ENCODE measurements around the gene RHBDD1. TPM values are rescaled to one million over a fixed set of nuclear protein-coding genes. Genes with fewer than 3 reads are reported as not detected.

The RHBDD1 gene
- total RNA-seq, 2 experiments from 2014 or later, result 43.8 to 47.1 TPM

DNA sequence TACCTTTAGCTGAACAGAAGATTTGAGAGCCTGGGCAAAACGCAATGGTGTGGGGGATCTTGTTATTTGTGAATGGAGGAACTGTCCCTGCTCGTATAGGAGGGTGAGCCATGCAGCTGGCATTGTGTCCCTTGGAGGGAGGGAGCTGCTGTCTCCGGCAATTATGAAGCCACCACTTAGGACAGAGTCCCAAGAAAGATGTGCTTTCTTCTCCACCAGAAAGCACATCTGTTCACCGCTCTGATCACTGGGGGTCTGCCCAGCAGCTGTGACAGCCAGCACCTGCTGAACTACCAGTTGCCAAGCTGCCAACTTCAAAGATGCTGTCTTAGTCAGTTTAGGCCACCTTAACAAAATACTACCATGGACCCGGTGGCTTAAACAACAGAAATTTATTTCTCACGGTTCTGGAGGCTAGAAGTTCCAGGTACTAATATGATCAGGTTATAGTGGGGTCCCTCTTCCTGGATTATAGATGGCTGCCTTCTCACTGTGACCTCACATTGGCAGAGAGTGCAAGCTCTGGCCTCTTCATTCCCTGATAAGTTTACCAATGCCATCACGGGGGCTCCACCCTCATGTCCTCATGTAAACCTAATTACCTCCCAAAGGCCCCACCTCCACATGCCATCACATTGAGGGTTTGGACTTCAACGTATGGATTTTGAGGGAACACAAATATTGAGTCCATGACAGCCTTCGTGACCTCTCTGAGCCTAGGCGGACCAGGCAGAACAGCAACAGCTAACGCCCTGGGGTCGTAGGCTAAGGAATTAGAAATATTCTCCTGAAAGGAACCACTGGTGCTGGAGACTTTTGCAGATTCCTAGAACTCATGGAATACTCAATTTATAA, 148.3 kb downstream of the RHBDD1 start:
- Histone ChIP-seq H3K9me3 (ENCODE audit: control insufficient read depth in 1 of 2, insufficient read depth in 1 of 2, low read length in 2 of 2) (no peaks in the 10 kb centered on the region), H3K27me3 (ENCODE audit: control insufficient read depth in 1 of 2, insufficient read depth in 2 of 2, low read length in 2 of 2) (no peaks in the 10 kb centered on the region), H3K36me3 (ENCODE audit: insufficient read depth, low read length) (no peaks in the 10 kb centered on the region), H3K4me1 (ENCODE audit: insufficient read depth, low read length) (peaks cover 9% of the 10 kb centered on the region), H3K4me3 (ENCODE audit: low read length) (no peak overlapping the region), H3K27ac (ENCODE audit: low read depth in 1 of 2, low read length in 2 of 2) (no peak overlapping the region)
- H3K36me3 Mint-ChIP-seq (ENCODE audit: low read depth), result peaks cover 14% of the 10 kb centered on the region
- no peaks in the 10 kb centered on the region for H3K9me3 Mint-ChIP-seq
- DNase-seq (no peak), ATAC-seq (ENCODE audit: poor library complexity) (no peak)
- H3K4me3 Mint-ChIP-seq, result no peak overlapping the region
- intact Hi-C loops (cut with DNase I, micrococcal nuclease), result loop anchor here (2.0 to 10.0 kb wide), 3 partner anchors 169 to 1699 kb away; no protein-coding TSS in a partner anchor
- CTCF ChIA-PET, result interaction anchor here (0.6 to 1.1 kb wide), 2 partner anchors 182 to 356 kb away, joined by 3 read pairs; no protein-coding TSS in a partner anchor
- peak overlapping the region; percentile 38 for H3K27ac Mint-ChIP-seq
- POLR2A ChIA-PET, result no interaction called here
- TF ChIP-seq, protein P1, sequence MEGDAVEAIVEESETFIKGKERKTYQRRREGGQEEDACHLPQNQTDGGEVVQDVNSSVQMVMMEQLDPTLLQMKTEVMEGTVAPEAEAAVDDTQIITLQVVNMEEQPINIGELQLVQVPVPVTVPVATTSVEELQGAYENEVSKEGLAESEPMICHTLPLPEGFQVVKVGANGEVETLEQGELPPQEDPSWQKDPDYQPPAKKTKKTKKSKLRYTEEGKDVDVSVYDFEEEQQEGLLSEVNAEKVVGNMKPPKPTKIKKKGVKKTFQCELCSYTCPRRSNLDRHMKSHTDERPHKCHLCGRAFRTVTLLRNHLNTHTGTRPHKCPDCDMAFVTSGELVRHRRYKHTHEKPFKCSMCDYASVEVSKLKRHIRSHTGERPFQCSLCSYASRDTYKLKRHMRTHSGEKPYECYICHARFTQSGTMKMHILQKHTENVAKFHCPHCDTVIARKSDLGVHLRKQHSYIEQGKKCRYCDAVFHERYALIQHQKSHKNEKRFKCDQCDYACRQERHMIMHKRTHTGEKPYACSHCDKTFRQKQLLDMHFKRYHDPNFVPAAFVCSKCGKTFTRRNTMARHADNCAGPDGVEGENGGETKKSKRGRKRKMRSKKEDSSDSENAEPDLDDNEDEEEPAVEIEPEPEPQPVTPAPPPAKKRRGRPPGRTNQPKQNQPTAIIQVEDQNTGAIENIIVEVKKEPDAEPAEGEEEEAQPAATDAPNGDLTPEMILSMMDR (IDR thresholded peaks at IDR 0.05), result no peak
- H3K27me3 Mint-ChIP-seq, result no peaks in the 10 kb centered on the region
- peaks cover 35% of the 10 kb centered on the region for H3K4me1 Mint-ChIP-seq (ENCODE audit: low read depth)

DNA sequence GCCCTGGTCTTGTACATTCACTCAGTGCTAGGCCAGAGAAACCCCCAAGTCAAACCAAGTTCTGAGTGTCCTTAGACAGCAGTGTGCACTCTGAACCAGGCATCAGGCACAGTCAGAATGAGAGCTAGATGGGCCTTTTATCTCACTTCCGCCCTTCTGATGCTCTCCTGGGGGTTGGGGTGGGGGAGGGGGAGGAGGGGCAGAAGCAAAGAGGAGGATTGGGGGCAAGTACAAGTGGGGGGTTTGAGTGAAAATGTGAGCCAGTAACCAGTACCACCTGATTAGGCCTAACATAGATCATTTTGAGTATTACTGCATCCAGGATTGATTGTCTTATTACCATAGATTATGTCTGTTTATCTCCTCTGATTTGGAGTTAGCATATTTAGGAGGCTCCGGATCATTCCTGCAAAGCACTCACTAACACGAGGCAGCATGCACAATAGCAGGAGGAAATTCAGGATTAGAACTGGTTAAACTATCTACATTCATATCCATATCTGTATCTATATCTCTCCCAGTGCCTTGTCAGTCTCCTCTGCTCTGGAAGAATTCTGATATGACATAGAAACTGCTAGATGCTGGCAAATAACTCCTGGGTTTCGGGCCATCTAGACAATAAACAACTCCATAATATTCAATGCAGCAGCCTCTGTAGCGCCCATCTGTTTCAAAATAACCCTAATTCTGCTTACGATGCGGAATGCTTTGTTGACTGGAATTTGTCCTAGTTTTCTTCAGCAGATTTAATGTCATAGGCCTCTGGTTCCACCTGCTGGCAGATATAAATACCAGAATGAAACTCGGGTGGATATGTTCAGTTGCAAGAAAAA, 149.1 kb downstream of the RHBDD1 start:
- Histone ChIP-seq H3K4me1 (ENCODE audit: insufficient read depth, low read length) (peaks cover 9% of the 10 kb centered on the region), H3K27me3 (ENCODE audit: control insufficient read depth in 1 of 2, insufficient read depth in 2 of 2, low read length in 2 of 2) (no peaks in the 10 kb centered on the region), H3K4me3 (ENCODE audit: low read length) (no peak overlapping the region), H3K9me3 (ENCODE audit: control insufficient read depth in 1 of 2, insufficient read depth in 1 of 2, low read length in 2 of 2) (no peaks in the 10 kb centered on the region), H3K36me3 (ENCODE audit: insufficient read depth, low read length) (no peaks in the 10 kb centered on the region), H3K27ac (ENCODE audit: low read depth in 1 of 2, low read length in 2 of 2) (no peak overlapping the region)
- ChIA-PET CTCF (interaction anchor here (0.6 to 1.1 kb wide), 2 partner anchors 183 to 357 kb away, joined by 3 read pairs; no protein-coding TSS in a partner anchor), POLR2A (no interaction called here)
- H3K36me3 Mint-ChIP-seq (ENCODE audit: low read depth), result peaks cover 15% of the 10 kb centered on the region
- no peaks in the 10 kb centered on the region for H3K27me3 Mint-ChIP-seq
- no peak overlapping the region for H3K4me3 Mint-ChIP-seq
- H3K27ac Mint-ChIP-seq, result peak overlapping the region; percentile 38
- ATAC-seq (ENCODE audit: poor library complexity), result peak; percentile 73
- TF ChIP-seq, protein P1 (IDR thresholded peaks at IDR 0.05), result peak; percentile 60
- DNase-seq, result peak in 4 of 14 experiments; percentile 19 to 55 (median 39)
- H3K9me3 Mint-ChIP-seq, result no peaks in the 10 kb centered on the region
- peaks cover 27% of the 10 kb centered on the region for H3K4me1 Mint-ChIP-seq (ENCODE audit: low read depth)
- intact Hi-C loops (cut with DNase I, micrococcal nuclease), result loop anchor here (1.0 to 10.0 kb wide), 5 partner anchors 170 to 1700 kb away; no protein-coding TSS in a partner anchor

DNA sequence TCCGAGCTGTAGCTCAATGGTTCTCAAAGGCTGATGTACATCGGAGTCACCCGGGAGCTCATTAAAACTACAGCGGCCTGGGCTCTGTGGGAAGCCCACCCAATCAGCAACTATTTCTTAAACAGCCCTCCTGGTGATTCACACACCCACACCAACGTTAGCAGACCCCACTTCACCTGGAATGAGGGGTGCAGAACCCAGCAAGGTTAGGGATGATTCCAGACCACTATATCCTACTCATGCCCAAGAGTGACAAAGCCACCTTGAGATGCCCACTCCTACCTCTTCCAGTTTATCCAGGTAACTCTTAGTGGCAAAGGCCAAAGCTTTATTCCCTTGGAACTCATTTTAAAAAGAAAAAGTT, 149.7 kb downstream of the RHBDD1 start:
- Histone ChIP-seq H3K36me3 (ENCODE audit: insufficient read depth, low read length) (no peaks in the 10 kb centered on the region), H3K27me3 (ENCODE audit: control insufficient read depth in 1 of 2, insufficient read depth in 2 of 2, low read length in 2 of 2) (no peaks in the 10 kb centered on the region), H3K27ac (ENCODE audit: low read depth in 1 of 2, low read length in 2 of 2) (no peak overlapping the region), H3K4me3 (ENCODE audit: low read length) (no peak overlapping the region), H3K4me1 (ENCODE audit: insufficient read depth, low read length) (peaks cover 9% of the 10 kb centered on the region), H3K9me3 (ENCODE audit: control insufficient read depth in 1 of 2, insufficient read depth in 1 of 2, low read length in 2 of 2) (no peaks in the 10 kb centered on the region)
- CTCF ChIA-PET, result no interaction called here
- ATAC-seq (ENCODE audit: poor library complexity), result no peak
- POLR2A ChIA-PET, result no interaction called here
- TF ChIP-seq, protein P1 (IDR thresholded peaks at IDR 0.05), result peak; percentile 22
- Mint-ChIP-seq H3K27ac (no peak overlapping the region), H3K27me3 (no peaks in the 10 kb centered on the region), H3K9me3 (no peaks in the 10 kb centered on the region), H3K36me3 (ENCODE audit: low read depth) (peaks cover 20% of the 10 kb centered on the region), H3K4me3 (no peak overlapping the region), H3K4me1 (ENCODE audit: low read depth) (peaks cover 27% of the 10 kb centered on the region)
- no peak for DNase-seq
- intact Hi-C loops (cut with DNase I, micrococcal nuclease), result loop anchor here (1.0 to 10.0 kb wide), 5 partner anchors 171 to 1701 kb away; no protein-coding TSS in a partner anchor

Measured in CD4-positive, alpha-beta T cell (primary cell).